OCI-LY1 (cell line): ENCODE measurements around the gene ZBTB20.

Experiments
- EZH2 ChIP-seq: fragments of 200-600 bp; sonication (generic), shearing (Covaris generic); IDR thresholded peaks from 2 replicates; pipeline ENCODE4 v1.8.0; 2017; ENCODE audit warnings: borderline replicate concordance, mixed run types, mild to moderate bottlenecking, antibody characterized with exemption, low read length, moderate library complexity, mixed read lengths
- TF ChIP-seq, protein P1 (sequence below): fragments of 200-600 bp; sonication (generic), shearing (Covaris generic); IDR thresholded peaks from 2 replicates; pipeline ENCODE4 v1.5.1; 2017; ENCODE audit warnings: mild to moderate bottlenecking, antibody characterized with exemption, low read length, moderate library complexity, mixed read lengths

DNA sequence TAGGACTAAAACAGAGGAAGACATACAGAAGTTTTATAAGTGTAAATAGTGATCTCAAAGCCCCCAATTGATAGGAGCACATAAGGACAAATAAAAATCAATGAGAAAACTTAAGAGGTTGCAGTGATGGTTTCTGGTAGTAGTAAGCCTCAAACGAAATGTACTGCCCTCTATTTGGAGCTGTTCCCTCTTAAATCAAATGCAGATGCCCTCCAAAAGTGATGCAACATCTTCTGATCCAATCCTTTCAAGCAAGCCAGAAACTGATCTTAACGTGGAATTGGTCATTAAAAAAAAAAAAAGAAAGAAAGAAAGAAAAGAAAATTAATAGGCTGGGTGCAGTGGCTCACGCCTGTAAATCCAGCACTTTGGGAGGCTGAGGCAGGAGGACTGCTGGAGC is 259.3 kb downstream of the ZBTB20 start:
- TF ChIP-seq, protein P1, sequence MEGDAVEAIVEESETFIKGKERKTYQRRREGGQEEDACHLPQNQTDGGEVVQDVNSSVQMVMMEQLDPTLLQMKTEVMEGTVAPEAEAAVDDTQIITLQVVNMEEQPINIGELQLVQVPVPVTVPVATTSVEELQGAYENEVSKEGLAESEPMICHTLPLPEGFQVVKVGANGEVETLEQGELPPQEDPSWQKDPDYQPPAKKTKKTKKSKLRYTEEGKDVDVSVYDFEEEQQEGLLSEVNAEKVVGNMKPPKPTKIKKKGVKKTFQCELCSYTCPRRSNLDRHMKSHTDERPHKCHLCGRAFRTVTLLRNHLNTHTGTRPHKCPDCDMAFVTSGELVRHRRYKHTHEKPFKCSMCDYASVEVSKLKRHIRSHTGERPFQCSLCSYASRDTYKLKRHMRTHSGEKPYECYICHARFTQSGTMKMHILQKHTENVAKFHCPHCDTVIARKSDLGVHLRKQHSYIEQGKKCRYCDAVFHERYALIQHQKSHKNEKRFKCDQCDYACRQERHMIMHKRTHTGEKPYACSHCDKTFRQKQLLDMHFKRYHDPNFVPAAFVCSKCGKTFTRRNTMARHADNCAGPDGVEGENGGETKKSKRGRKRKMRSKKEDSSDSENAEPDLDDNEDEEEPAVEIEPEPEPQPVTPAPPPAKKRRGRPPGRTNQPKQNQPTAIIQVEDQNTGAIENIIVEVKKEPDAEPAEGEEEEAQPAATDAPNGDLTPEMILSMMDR = no peak
- no peak for TF ChIP-seq EZH2
